ENCODE data around the gene RFX3.

Gene RFX3

GRCh38 chr9:3244963-3245653 is 280.7 kb downstream of the RFX3 start:
- Histone ChIP-seq H3K4me2 (ENCODE audit: low read length) (no peak overlapping the region), H3F3A (ENCODE audit: insufficient read depth, low read length) (no peaks in the 10 kb centered on the region), H3K4me1 (ENCODE audit: insufficient read depth, low read length, severe bottlenecking) (peaks cover 4% of the 10 kb centered on the region), H3K9me2 (ENCODE audit: low read depth, low read length) (no peaks in the 10 kb centered on the region), H3K79me2 (ENCODE audit: insufficient read depth, low read length) (no peaks in the 10 kb centered on the region), H3K9ac (ENCODE audit: low read length) (no peak overlapping the region), H3K27me3 (ENCODE audit: insufficient read depth, low read length) (no peaks in the 10 kb centered on the region), H3K36me3 (ENCODE audit: insufficient read depth, low read length) (peaks cover 14% of the 10 kb centered on the region; the same call in 1 of the 2 replicates), H3K4me3 (ENCODE audit: low read depth, low read length, poor library complexity, severe bottlenecking) (no peak overlapping the region), H4K20me1 (ENCODE audit: insufficient read depth, low read length) (no peaks in the 10 kb centered on the region), H2AFZ (ENCODE audit: low read length) (no peak overlapping the region), H3K27ac (ENCODE audit: low read depth, low read length, poor library complexity, severe bottlenecking) (no peak overlapping the region), H3K9me3 (ENCODE audit: low read length) (no peaks in the 10 kb centered on the region)
- TF ChIP-seq EZH2 (IDR thresholded peaks at IDR 0.05; ENCODE audit: borderline replicate concordance, low read length) = no peak
- TF ChIP-seq, protein P1, sequence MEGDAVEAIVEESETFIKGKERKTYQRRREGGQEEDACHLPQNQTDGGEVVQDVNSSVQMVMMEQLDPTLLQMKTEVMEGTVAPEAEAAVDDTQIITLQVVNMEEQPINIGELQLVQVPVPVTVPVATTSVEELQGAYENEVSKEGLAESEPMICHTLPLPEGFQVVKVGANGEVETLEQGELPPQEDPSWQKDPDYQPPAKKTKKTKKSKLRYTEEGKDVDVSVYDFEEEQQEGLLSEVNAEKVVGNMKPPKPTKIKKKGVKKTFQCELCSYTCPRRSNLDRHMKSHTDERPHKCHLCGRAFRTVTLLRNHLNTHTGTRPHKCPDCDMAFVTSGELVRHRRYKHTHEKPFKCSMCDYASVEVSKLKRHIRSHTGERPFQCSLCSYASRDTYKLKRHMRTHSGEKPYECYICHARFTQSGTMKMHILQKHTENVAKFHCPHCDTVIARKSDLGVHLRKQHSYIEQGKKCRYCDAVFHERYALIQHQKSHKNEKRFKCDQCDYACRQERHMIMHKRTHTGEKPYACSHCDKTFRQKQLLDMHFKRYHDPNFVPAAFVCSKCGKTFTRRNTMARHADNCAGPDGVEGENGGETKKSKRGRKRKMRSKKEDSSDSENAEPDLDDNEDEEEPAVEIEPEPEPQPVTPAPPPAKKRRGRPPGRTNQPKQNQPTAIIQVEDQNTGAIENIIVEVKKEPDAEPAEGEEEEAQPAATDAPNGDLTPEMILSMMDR (IDR thresholded peaks at IDR 0.05; ENCODE audit: low read length) = no peak

GRCh38 chr9:3243683-3244082 is 282.1 kb downstream of the RFX3 start:
- H3K79me2 ChIP-seq (ENCODE audit: insufficient read depth, low read length) = no peaks in the 10 kb centered on the region
- no peak overlapping the region for H3K4me3 ChIP-seq (ENCODE audit: low read depth, low read length, poor library complexity, severe bottlenecking)
- H3K4me2 ChIP-seq (ENCODE audit: low read length) = no peak overlapping the region
- H3K27ac ChIP-seq (ENCODE audit: low read depth, low read length, poor library complexity, severe bottlenecking) = peak overlapping the region; percentile 22
- H3K27me3 ChIP-seq (ENCODE audit: insufficient read depth, low read length) = no peaks in the 10 kb centered on the region
- H3K4me1 ChIP-seq (ENCODE audit: insufficient read depth, low read length, severe bottlenecking) = peaks cover 4% of the 10 kb centered on the region
- no peak overlapping the region for H2AFZ ChIP-seq (ENCODE audit: low read length)
- H3K9ac ChIP-seq (ENCODE audit: low read length) = no peak overlapping the region
- no peaks in the 10 kb centered on the region for H4K20me1 ChIP-seq (ENCODE audit: insufficient read depth, low read length)
- H3K9me3 ChIP-seq (ENCODE audit: low read length) = no peaks in the 10 kb centered on the region
- no peak for TF ChIP-seq EZH2 (IDR thresholded peaks at IDR 0.05; ENCODE audit: borderline replicate concordance, low read length)
- TF ChIP-seq, protein P1 (IDR thresholded peaks at IDR 0.05; ENCODE audit: low read length) = no peak
- no peaks in the 10 kb centered on the region for H3K9me2 ChIP-seq (ENCODE audit: low read depth, low read length)
- H3F3A ChIP-seq (ENCODE audit: insufficient read depth, low read length) = no peaks in the 10 kb centered on the region
- peaks cover 14% of the 10 kb centered on the region; the same call in 1 of the 2 replicates for H3K36me3 ChIP-seq (ENCODE audit: insufficient read depth, low read length)

GRCh38 chr9:3241290-3241689 is 284.5 kb downstream of the RFX3 start:
- Histone ChIP-seq H3K4me1 (ENCODE audit: insufficient read depth, low read length, severe bottlenecking) (peaks cover 4% of the 10 kb centered on the region), H3K9ac (ENCODE audit: low read length) (no peak overlapping the region), H3K27me3 (ENCODE audit: insufficient read depth, low read length) (no peaks in the 10 kb centered on the region), H4K20me1 (ENCODE audit: insufficient read depth, low read length) (no peaks in the 10 kb centered on the region), H2AFZ (ENCODE audit: low read length) (no peak overlapping the region), H3K36me3 (ENCODE audit: insufficient read depth, low read length) (peaks cover 2% of the 10 kb centered on the region; the same call in 1 of the 2 replicates), H3K27ac (ENCODE audit: low read depth, low read length, poor library complexity, severe bottlenecking) (no peak overlapping the region), H3K4me3 (ENCODE audit: low read depth, low read length, poor library complexity, severe bottlenecking) (no peak overlapping the region), H3K9me2 (ENCODE audit: low read depth, low read length) (no peaks in the 10 kb centered on the region), H3K79me2 (ENCODE audit: insufficient read depth, low read length) (no peaks in the 10 kb centered on the region), H3K4me2 (ENCODE audit: low read length) (no peak overlapping the region), H3K9me3 (ENCODE audit: low read length) (no peaks in the 10 kb centered on the region), H3F3A (ENCODE audit: insufficient read depth, low read length) (no peaks in the 10 kb centered on the region)
- no peak for TF ChIP-seq EZH2 (IDR thresholded peaks at IDR 0.05; ENCODE audit: borderline replicate concordance, low read length)
- TF ChIP-seq, protein P1 (IDR thresholded peaks at IDR 0.05; ENCODE audit: low read length) = no peak

All from OCI-LY1 (cell line).